WTC11 (cell line): ENCODE data around the gene QKI.

Experiments
- CTCF ChIP-seq: fragments of 200-600 bp; IDR thresholded peaks from 2 replicates; pipeline ENCODE4 v1.8.0; 2022; ENCODE audit warnings: antibody characterized with exemption
- ESRRA ChIP-seq: sonication (generic); formaldehyde crosslinking; IDR thresholded peaks from 2 replicates; pipeline ENCODE4 v1.8.1; 2022; ENCODE audit warnings: mild to moderate bottlenecking, missing genetic modification reagents, borderline replicate concordance
- SP1 ChIP-seq: sonication (generic); formaldehyde crosslinking; conservative IDR thresholded peaks from 2 replicates; pipeline ENCODE4 v1.8.1; 2022; ENCODE audit warnings: missing genetic modification reagents
- TEAD4 ChIP-seq: sonication (generic); formaldehyde crosslinking; IDR thresholded peaks from 2 replicates; pipeline ENCODE4 v1.8.0; 2022; ENCODE audit warnings: mild to moderate bottlenecking, missing genetic modification reagents
- ZBTB21 ChIP-seq: sonication (generic); formaldehyde crosslinking; IDR thresholded peaks from 2 replicates; pipeline ENCODE4 v1.8.1; 2023; ENCODE audit warnings: mild to moderate bottlenecking, missing genetic modification reagents, borderline replicate concordance

- TF ChIP-seq CTCF (no peak), SP1 (CRISPR knock-in tag) (no peak), TEAD4 (CRISPR knock-in tag) (no peak), ZBTB21 (CRISPR knock-in tag) (no peak), ESRRA (CRISPR knock-in tag) (no peak)
These were observed 118.1 kb downstream of the QKI start for GRCh38 chr6:163532526-163533078.
